ENCODE data around the gene CAMSAP2. TPM values are rescaled to one million over a fixed set of nuclear protein-coding genes. Genes with fewer than 3 reads are reported as not detected.

The CAMSAP2 gene
- total and polyA plus RNA-seq, 10 of the 15 experiments (the other 5 are each of a cell fraction or from before 2014, with no cell fraction given), result 3.9 to 19.8 (median 8.0) TPM

GRCh38 chr1:200744143-200744542 lies 5.5 kb downstream of the CAMSAP2 start:
- H3K79me2 ChIP-seq (ENCODE audit: control insufficient read depth, insufficient read depth, low read length), result peaks cover 69% of the 10 kb centered on the region
- ChIA-PET POLR2A (interaction anchor here (1.1 to 1.4 kb wide), 2 partner anchors 31 to 74 kb away, joined by 4 to 7 read pairs; partner anchors contain the start of gene DDX59), SMC1A (ENCODE audit: uncharacterized antibody, unreplicated experiment) (interaction anchor here (0.8 to 2.3 kb wide), 6 partner anchors 11 to 126 kb away, joined by 3 to 12 read pairs (median 3); no protein-coding TSS in a partner anchor), RAD21 (ENCODE audit: unreplicated experiment) (interaction anchor here (1.1 to 1.6 kb wide), 2 partner anchors 11 to 122 kb away, joined by 3 to 5 read pairs; no protein-coding TSS in a partner anchor), CTCF (interaction anchor here (0.7 to 1.5 kb wide), 9 partner anchors 9 to 229 kb away, joined by 3 to 4 read pairs (median 3); no protein-coding TSS in a partner anchor)
- ATAC-seq (no peak), FAIRE-seq (no peak), DNase-seq (ENCODE audit: low read depth, low spot score) (no peak)
- H3K4me3 ChIP-seq, result peak overlapping the region; percentile 22
- TF ChIP-seq CHD4 (IDR thresholded peaks at IDR 0.05) (no peak), SIX5 (IDR thresholded peaks at IDR 0.05; ENCODE audit: low read depth, low read length, severe bottlenecking) (no peak)
- TF ChIP-seq, protein P1, sequence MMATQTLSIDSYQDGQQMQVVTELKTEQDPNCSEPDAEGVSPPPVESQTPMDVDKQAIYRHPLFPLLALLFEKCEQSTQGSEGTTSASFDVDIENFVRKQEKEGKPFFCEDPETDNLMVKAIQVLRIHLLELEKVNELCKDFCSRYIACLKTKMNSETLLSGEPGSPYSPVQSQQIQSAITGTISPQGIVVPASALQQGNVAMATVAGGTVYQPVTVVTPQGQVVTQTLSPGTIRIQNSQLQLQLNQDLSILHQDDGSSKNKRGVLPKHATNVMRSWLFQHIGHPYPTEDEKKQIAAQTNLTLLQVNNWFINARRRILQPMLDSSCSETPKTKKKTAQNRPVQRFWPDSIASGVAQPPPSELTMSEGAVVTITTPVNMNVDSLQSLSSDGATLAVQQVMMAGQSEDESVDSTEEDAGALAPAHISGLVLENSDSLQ (IDR thresholded peaks at IDR 0.05), result peak; percentile 26; the same call in 1 of the 2 replicates
- no peaks in the 10 kb centered on the region; the same call in 1 of the 2 replicates for H3K4me1 ChIP-seq (ENCODE audit: control insufficient read depth, insufficient read depth, low read length)
- 39% methylated on average over 1 of the region's 1 CpG for WGBS (ENCODE audit: insufficient coverage, insufficient replicate concordance, low lambda C conversion rate, missing lambda C conversion rate)
- H3K36me3 ChIP-seq (ENCODE audit: control insufficient read depth in 2 of 2, insufficient read depth in 2 of 2, low read length in 1 of 2), result no peaks in the 10 kb centered on the region
- H4K20me1 ChIP-seq (ENCODE audit: control insufficient read depth, insufficient read depth), result no peaks in the 10 kb centered on the region
- in situ Hi-C loops (cut with MboI), result no loop called here
- H3K4me2 ChIP-seq (ENCODE audit: control insufficient read depth, insufficient read depth), result peak overlapping the region; percentile 51
- no peak overlapping the region for H3K9ac ChIP-seq (ENCODE audit: control insufficient read depth, insufficient read depth, low read length)
- intact Hi-C loops (cut with micrococcal nuclease; ENCODE audit: unreplicated experiment), result loop anchor here (5.0 kb wide), 2 partner anchors 38 to 77 kb away; partner anchors contain the start of gene DDX59
- no peak overlapping the region for H2AFZ ChIP-seq (ENCODE audit: control insufficient read depth, low read depth, low read length)
- no TSS peak for BruUV-seq (replicated peaks)
- no peaks in the 10 kb centered on the region for H3K9me3 ChIP-seq (replicated peaks; ENCODE audit: control insufficient read depth, insufficient read depth, low read length)
- H3K27ac ChIP-seq (ENCODE audit: control insufficient read depth, insufficient read depth), result no peak overlapping the region
- H3K27me3 ChIP-seq (replicated peaks in 1 of 2; ENCODE audit: control insufficient read depth in 2 of 2, insufficient read depth in 2 of 2, low read length in 1 of 2), result no peaks in the 10 kb centered on the region

GRCh38 chr1:200749090-200749489 lies 10.4 kb downstream of the CAMSAP2 start:
- Histone ChIP-seq H3K79me2 (ENCODE audit: control insufficient read depth, insufficient read depth, low read length) (peaks cover 31% of the 10 kb centered on the region), H2AFZ (ENCODE audit: control insufficient read depth, low read depth, low read length) (no peak overlapping the region), H3K4me1 (ENCODE audit: control insufficient read depth, insufficient read depth, low read length) (no peaks in the 10 kb centered on the region; the same call in 1 of the 2 replicates), H3K36me3 (ENCODE audit: control insufficient read depth in 2 of 2, insufficient read depth in 2 of 2, low read length in 1 of 2) (no peaks in the 10 kb centered on the region; a peak in 2 of 4 replicates), H3K27ac (ENCODE audit: control insufficient read depth, insufficient read depth) (no peak overlapping the region), H3K4me2 (ENCODE audit: control insufficient read depth, insufficient read depth) (no peak overlapping the region), H3K9me3 (replicated peaks; ENCODE audit: control insufficient read depth, insufficient read depth, low read length) (no peaks in the 10 kb centered on the region), H3K27me3 (replicated peaks in 1 of 2; ENCODE audit: control insufficient read depth in 2 of 2, insufficient read depth in 2 of 2, low read length in 1 of 2) (no peaks in the 10 kb centered on the region), H3K9ac (ENCODE audit: control insufficient read depth, insufficient read depth, low read length) (no peak overlapping the region), H3K4me3 (no peak overlapping the region), H4K20me1 (ENCODE audit: control insufficient read depth, insufficient read depth) (no peaks in the 10 kb centered on the region)
- CTCF ChIA-PET, result interaction anchor here (0.5 to 1.5 kb wide), 7 partner anchors 8 to 223 kb away, joined by 3 to 4 read pairs (median 3); no protein-coding TSS in a partner anchor
- in situ Hi-C loops (cut with MboI), result no loop called here
- FAIRE-seq, result no peak
- TF ChIP-seq CREB1 (IDR thresholded peaks at IDR 0.05; ENCODE audit: low read depth) (no peak), RAD21 (IDR thresholded peaks at IDR 0.05; ENCODE audit: insufficient read depth, low read depth, low read length) (no peak), USF1 (IDR thresholded peaks at IDR 0.05; ENCODE audit: borderline replicate concordance, extremely low read length, insufficient read depth, low read depth, low read length) (no peak), SMAD1 (IDR thresholded peaks at IDR 0.05; ENCODE audit: low read depth, partially characterized antibody) (no peak)
- TF ChIP-seq, protein P2, sequence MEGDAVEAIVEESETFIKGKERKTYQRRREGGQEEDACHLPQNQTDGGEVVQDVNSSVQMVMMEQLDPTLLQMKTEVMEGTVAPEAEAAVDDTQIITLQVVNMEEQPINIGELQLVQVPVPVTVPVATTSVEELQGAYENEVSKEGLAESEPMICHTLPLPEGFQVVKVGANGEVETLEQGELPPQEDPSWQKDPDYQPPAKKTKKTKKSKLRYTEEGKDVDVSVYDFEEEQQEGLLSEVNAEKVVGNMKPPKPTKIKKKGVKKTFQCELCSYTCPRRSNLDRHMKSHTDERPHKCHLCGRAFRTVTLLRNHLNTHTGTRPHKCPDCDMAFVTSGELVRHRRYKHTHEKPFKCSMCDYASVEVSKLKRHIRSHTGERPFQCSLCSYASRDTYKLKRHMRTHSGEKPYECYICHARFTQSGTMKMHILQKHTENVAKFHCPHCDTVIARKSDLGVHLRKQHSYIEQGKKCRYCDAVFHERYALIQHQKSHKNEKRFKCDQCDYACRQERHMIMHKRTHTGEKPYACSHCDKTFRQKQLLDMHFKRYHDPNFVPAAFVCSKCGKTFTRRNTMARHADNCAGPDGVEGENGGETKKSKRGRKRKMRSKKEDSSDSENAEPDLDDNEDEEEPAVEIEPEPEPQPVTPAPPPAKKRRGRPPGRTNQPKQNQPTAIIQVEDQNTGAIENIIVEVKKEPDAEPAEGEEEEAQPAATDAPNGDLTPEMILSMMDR (IDR thresholded peaks at IDR 0.05 in 2 of 3, conservative IDR thresholded peaks at IDR 0.05 in 1 of 3; ENCODE audit: control insufficient read depth in 2 of 3, extremely low read depth in 1 of 3, insufficient read depth in 1 of 3, low read depth in 3 of 3, low read length in 3 of 3), result no peak
- no peak for DNase-seq (ENCODE audit: low read depth, low spot score)
- POLR2A ChIA-PET, result interaction anchor here (0.6 to 0.8 kb wide), 5 partner anchors 9 to 96 kb away, joined by 3 to 8 read pairs (median 4); no protein-coding TSS in a partner anchor
- RAD21 ChIA-PET (ENCODE audit: unreplicated experiment), result no interaction called here
- peak; percentile 30 for ATAC-seq
- BruUV-seq (replicated peaks), result no TSS peak
- intact Hi-C loops (cut with micrococcal nuclease; ENCODE audit: unreplicated experiment), result no loop called here
- SMC1A ChIA-PET (ENCODE audit: uncharacterized antibody, unreplicated experiment), result interaction anchor here (0.9 to 2.4 kb wide), 10 partner anchors 9 to 127 kb away, joined by 3 to 17 read pairs (median 3); partner anchors contain the start of gene CAMSAP2

All from GM12878 (cell line).